Activated CD4-positive, alpha-beta T cell treated with anti-CD3 and anti-CD28 coated beads, Interleukin-2, Interleukin-6, amounts not matched to agents 100 ng/mL and 50 ng/mL, durations not matched to agents 16 hours and 8 hours (primary cell): ENCODE measurements around the gene FMN2.

ENCODE experiments used
- DNase-seq: peaks from one replicate; pipeline ENCODE4 v3.0.0-alpha.2; 2020

Gene FMN2

DNA sequence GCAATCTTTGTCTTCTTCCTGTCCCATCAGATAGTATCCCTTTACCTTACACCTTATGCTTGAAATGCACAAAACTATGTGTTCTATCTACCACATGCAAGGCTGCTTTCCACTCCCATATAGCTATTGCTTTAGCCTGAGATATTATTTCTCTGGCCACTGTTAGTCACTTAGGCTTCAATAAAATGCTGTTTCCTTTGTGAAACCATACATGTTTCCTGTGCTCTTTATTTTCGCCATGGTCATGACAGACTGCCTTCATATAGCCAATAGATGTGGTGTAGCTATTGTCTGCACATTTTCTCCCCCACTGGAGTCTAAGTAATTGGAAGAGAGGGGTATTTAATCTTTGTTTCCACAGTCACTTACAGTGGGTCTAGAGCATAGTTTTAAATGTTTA is 411.9 kb downstream of the FMN2 start:
- DNase-seq: no peak

- DNase-seq: no peak
These were observed 414.5 kb downstream of the FMN2 start for GRCh38 chr1:240506176-240506575.

GRCh38 chr1:240508201-240508600 is 416.5 kb downstream of the FMN2 start:
- no peak for DNase-seq

- DNase-seq: no peak
These were observed 417.3 kb downstream of the FMN2 start for GRCh38 chr1:240508950-240509349.

DNA sequence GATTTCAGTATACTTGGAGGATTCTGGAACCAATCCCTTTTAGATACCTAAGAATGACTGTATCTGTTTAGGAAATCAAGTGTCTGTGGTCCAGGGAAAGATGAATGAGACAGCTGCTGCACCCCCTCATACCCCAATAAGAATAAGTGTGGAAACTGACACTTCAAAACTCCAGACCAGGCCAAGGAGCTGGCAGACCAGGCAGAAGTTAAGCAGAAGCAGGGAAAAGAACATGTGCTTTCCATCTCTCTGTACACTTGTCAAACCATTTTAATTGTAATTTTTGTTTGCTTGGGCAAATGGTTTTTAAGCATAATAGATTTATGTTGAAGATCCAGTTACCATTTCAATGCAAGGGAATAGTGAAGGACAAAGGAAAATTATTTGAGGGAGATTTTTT is 420.1 kb downstream of the FMN2 start:
- DNase-seq: no peak

DNA sequence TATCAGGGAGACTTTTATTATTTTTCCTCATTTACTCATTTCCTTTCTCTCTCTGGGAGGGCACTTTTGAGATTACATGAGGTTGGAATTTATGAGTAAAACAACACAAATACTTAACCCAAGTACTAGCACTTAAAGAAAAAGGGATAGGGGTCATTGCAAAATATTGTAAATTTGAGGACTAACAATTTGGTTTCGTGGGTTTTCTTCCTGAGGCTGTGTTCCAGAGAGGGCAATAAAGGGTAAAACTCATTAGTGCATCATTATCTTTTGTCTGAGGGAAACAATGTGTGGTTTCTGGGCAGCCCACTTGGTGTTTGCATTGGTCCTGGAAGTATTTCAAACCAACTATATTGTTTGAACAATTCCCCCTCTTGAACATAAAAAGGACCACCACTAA is 423.8 kb downstream of the FMN2 start:
- no peak for DNase-seq

- DNase-seq: no peak
These were observed 424.4 kb downstream of the FMN2 start for GRCh38 chr1:240516069-240516468.

GRCh38 chr1:240517891-240518290 is 426.2 kb downstream of the FMN2 start:
- no peak for DNase-seq

DNA sequence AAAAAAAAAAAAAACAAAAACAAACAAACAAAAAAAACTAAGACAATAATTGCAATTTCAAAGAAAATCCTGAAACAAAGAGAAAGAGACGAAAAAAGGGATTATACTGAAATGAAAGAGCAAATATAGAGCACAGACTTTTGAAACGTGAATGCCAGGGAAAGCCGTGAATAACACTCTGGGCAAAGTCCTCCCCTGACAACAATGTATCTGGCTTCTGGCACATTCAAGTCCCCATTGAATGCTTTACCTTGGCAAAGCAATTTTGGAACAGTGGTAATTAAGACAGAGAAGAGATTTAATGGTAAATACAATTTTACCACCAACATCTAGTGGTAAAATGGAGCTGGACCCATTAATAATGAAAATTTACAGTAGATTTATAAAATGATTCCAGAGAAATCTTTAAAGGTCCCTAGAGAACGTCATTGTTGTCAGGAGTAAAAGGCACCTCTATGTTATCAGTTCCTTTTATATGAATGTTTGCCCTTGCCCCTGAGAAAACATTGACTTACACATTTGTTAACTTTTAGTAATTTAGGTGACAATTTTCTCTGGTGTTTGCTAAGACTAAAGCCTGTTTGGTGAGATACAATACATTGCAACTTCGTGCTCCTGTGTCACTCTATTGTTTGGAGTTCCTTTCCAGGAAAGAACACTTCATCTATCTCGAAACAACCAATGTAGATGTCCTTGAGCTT is 430.6 kb downstream of the FMN2 start:
- no peak for DNase-seq

DNA sequence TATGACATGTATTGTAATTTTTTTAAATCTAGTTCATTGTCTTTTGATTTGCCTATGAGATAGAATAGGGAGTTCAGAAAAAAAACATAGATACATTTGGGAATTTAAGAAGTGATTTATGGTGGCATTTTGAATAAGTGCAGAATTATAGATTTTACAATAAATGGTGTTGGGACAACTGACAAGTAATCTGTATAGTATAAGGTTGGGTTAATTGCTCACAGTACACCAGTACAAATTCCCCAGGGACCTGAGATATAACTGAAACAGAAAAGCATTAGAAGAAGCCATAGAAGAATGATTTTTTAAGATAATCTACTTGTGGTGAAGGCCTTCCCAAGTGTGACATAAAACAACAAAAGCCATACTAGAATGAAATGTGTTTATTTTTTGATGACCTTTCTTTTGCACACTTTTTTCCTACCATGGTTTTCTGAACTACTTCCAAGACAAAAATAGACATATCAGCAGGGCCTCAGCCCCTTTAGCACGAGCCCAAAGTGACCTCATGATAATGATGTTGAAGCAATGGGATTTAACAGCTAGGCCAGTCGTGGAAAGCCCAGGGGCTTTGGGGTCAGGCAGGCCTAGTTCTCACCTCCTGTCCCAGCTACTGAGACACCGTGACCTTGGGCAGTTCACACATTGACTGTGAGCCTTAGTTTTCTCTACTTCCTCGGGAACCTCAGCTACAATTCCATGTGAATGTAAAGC is 432.8 kb downstream of the FMN2 start:
- DNase-seq: no peak
